ENCODE measurements around the gene RTN4RL1.
"Not testable (repeated sequence)": the region's sequence is repeated elsewhere in the genome, so short reads cannot be mapped to it uniquely, and the experiment has no call there.

RTN4RL1 gene

DNA sequence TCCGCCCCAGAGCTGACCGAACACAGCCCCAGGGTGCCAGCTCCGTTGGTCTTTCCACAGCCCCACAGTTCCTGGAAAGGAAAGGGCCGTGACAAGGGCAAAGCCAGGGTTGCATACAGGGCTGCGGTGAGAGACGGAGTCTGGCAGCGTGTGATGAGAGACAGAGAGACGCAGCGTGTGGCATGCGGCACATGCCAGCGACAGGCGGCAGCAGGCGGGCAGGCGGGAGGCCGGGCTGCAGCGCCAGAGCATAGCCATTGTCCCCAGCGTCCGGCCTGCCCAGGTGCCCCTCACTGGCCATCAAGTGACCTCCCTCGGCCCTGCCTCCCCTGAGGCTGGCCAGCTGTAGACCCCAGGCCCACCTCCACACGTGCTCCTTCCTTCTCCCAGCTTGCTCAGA lies 8.6 kb downstream of the RTN4RL1 start:
- H3K4me3 ChIP-seq (ENCODE audit: insufficient read depth in 1 of 2, low read depth in 1 of 2, low read length in 2 of 2), result no peak overlapping the region
- H2BK120ac ChIP-seq (ENCODE audit: low read depth, low read length), result no peak overlapping the region
- H3K27ac ChIP-seq (ENCODE audit: low read length, poor library complexity, severe bottlenecking), result no peak overlapping the region
- H4K8ac ChIP-seq (ENCODE audit: low read length), result peak overlapping the region; percentile 61
- H3K18ac ChIP-seq (ENCODE audit: low read depth in 1 of 2, low read length in 2 of 2), result peak overlapping the region in 1 of 2 experiments; percentile 37
- no peak overlapping the region for H2BK5ac ChIP-seq (ENCODE audit: low read depth, low read length, poor library complexity, severe bottlenecking)
- no peak overlapping the region for H3K9ac ChIP-seq (ENCODE audit: low read length)
- H3K4me2 ChIP-seq (ENCODE audit: low read length, poor library complexity, severe bottlenecking), result no peak overlapping the region
- H3K79me1 ChIP-seq (replicated peaks; ENCODE audit: low read length, poor library complexity, severe bottlenecking), result no peaks in the 10 kb centered on the region
- H2AK5ac ChIP-seq (ENCODE audit: low read length, severe bottlenecking), result no peak overlapping the region
- peak overlapping the region; percentile 55 for H4K91ac ChIP-seq (ENCODE audit: low read length)
- H3K4ac ChIP-seq (ENCODE audit: low read depth in 1 of 2, low read length in 2 of 2), result no peak overlapping the region
- no peak overlapping the region for H2BK15ac ChIP-seq (ENCODE audit: low read depth, poor library complexity, severe bottlenecking)
- H3K14ac ChIP-seq (ENCODE audit: low read length in 2 of 2), result no peak overlapping the region
- H3K9me3 ChIP-seq (ENCODE audit: control insufficient read depth, low read length), result no peaks in the 10 kb centered on the region
- no peak overlapping the region for H2AFZ ChIP-seq (ENCODE audit: low read depth, low read length)
- H2BK12ac ChIP-seq (ENCODE audit: low read length in 2 of 2), result no peak overlapping the region
- no peak overlapping the region for H3K23ac ChIP-seq (ENCODE audit: low read length in 2 of 2)
- WGBS, result 88% methylated on average over 20 of the region's 20 CpGs
- no peak for DNase-seq
- H3K27me3 ChIP-seq (ENCODE audit: control insufficient read depth in 1 of 2, insufficient read depth in 1 of 2, low read length in 2 of 2), result peaks cover 54 to 65% of the 10 kb centered on the region in 2 experiments
- H3K4me1 ChIP-seq (ENCODE audit: control insufficient read depth, insufficient read depth, low read depth, low read length), result peaks cover 23% of the 10 kb centered on the region
- peaks cover 0 to 3% of the 10 kb centered on the region in 2 experiments for H3K36me3 ChIP-seq (ENCODE audit: control insufficient read depth in 1 of 2, insufficient read depth in 2 of 2, low read depth in 1 of 2, low read length in 2 of 2)

DNA sequence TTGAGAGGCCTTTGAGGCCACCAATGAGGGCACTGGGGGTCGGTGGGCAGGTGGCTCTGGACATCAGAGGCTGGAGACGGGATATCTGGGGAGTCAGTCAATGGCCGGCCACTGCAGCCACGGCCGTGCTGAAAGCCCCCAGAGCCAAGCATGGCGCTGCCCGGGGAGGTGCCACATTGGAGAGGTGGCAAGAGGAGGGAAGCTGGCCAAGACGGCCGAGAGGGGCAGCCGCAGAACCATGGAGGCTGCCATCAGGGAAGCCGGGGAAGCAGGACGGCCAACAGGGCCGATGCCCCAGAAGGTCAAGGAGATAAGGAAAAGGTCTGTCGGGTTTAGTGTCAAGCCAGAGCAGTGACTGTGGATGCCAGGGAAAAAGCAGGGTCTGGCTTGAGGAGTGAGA lies 9.8 kb downstream of the RTN4RL1 start:
- no peaks in the 10 kb centered on the region for H3K9me3 ChIP-seq (ENCODE audit: control insufficient read depth, low read length)
- H2AK5ac ChIP-seq (ENCODE audit: low read length, severe bottlenecking), result no peak overlapping the region
- H4K8ac ChIP-seq (ENCODE audit: low read length), result no peak overlapping the region
- peaks cover 48 to 53% of the 10 kb centered on the region in 2 experiments for H3K27me3 ChIP-seq (ENCODE audit: control insufficient read depth in 1 of 2, insufficient read depth in 1 of 2, low read length in 2 of 2)
- no peak overlapping the region for H3K18ac ChIP-seq (ENCODE audit: low read depth in 1 of 2, low read length in 2 of 2)
- no peak overlapping the region for H2BK15ac ChIP-seq (ENCODE audit: low read depth, poor library complexity, severe bottlenecking)
- no peaks in the 10 kb centered on the region for H3K79me1 ChIP-seq (replicated peaks; ENCODE audit: low read length, poor library complexity, severe bottlenecking)
- no peak for DNase-seq
- peaks cover 27% of the 10 kb centered on the region for H3K4me1 ChIP-seq (ENCODE audit: control insufficient read depth, insufficient read depth, low read depth, low read length)
- no peak overlapping the region for H3K4ac ChIP-seq (ENCODE audit: low read depth in 1 of 2, low read length in 2 of 2)
- no peak overlapping the region for H3K14ac ChIP-seq (ENCODE audit: low read length in 2 of 2)
- 89% methylated on average over 14 of the region's 14 CpGs for WGBS
- no peak overlapping the region for H2BK12ac ChIP-seq (ENCODE audit: low read length in 2 of 2)
- no peak overlapping the region for H4K91ac ChIP-seq (ENCODE audit: low read length)
- no peak overlapping the region for H2BK120ac ChIP-seq (ENCODE audit: low read depth, low read length)
- no peak overlapping the region for H3K23ac ChIP-seq (ENCODE audit: low read length in 2 of 2)
- H3K36me3 ChIP-seq (ENCODE audit: control insufficient read depth in 1 of 2, insufficient read depth in 2 of 2, low read depth in 1 of 2, low read length in 2 of 2), result peaks cover 0 to 3% of the 10 kb centered on the region in 2 experiments
- no peak overlapping the region for H3K27ac ChIP-seq (ENCODE audit: low read length, poor library complexity, severe bottlenecking)
- no peak overlapping the region for H3K4me2 ChIP-seq (ENCODE audit: low read length, poor library complexity, severe bottlenecking)
- no peak overlapping the region for H3K4me3 ChIP-seq (ENCODE audit: insufficient read depth in 1 of 2, low read depth in 1 of 2, low read length in 2 of 2)
- no peak overlapping the region for H3K9ac ChIP-seq (ENCODE audit: low read length)
- H2BK5ac ChIP-seq (ENCODE audit: low read depth, low read length, poor library complexity, severe bottlenecking), result no peak overlapping the region
- no peak overlapping the region for H2AFZ ChIP-seq (ENCODE audit: low read depth, low read length)

DNA sequence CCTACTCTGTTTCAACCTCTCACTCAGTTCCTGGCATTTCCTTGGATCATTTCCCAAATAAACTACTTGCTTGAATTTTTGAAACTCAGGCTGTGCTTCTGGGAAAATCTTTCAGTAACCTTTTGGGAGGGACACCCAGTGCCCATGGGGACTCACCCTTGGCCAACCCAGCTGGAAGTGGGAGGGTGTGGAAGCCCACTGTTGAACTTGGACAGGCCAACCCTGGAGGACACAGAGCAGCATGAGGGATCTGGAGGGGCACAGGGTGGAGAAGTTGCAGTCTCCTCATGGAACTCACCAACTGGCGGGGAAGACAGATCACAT lies 11.2 kb downstream of the RTN4RL1 start:
- Histone ChIP-seq H3K14ac (ENCODE audit: low read length in 2 of 2) (no peak overlapping the region), H3K4me2 (ENCODE audit: low read length, poor library complexity, severe bottlenecking) (no peak overlapping the region), H3K27ac (ENCODE audit: low read length, poor library complexity, severe bottlenecking) (no peak overlapping the region), H2BK120ac (ENCODE audit: low read depth, low read length) (no peak overlapping the region), H4K8ac (ENCODE audit: low read length) (no peak overlapping the region), H3K4me1 (ENCODE audit: control insufficient read depth, insufficient read depth, low read depth, low read length) (peaks cover 27% of the 10 kb centered on the region), H2AK5ac (ENCODE audit: low read length, severe bottlenecking) (no peak overlapping the region), H2BK12ac (ENCODE audit: low read length in 2 of 2) (no peak overlapping the region), H3K4ac (ENCODE audit: low read depth in 1 of 2, low read length in 2 of 2) (no peak overlapping the region), H3K36me3 (ENCODE audit: control insufficient read depth in 1 of 2, insufficient read depth in 2 of 2, low read depth in 1 of 2, low read length in 2 of 2) (peaks cover 0 to 3% of the 10 kb centered on the region in 2 experiments), H3K18ac (ENCODE audit: low read depth in 1 of 2, low read length in 2 of 2) (no peak overlapping the region), H3K9ac (ENCODE audit: low read length) (no peak overlapping the region), H3K4me3 (ENCODE audit: insufficient read depth in 1 of 2, low read depth in 1 of 2, low read length in 2 of 2) (no peak overlapping the region), H2BK15ac (ENCODE audit: low read depth, poor library complexity, severe bottlenecking) (no peak overlapping the region), H3K79me1 (replicated peaks; ENCODE audit: low read length, poor library complexity, severe bottlenecking) (no peaks in the 10 kb centered on the region), H2BK5ac (ENCODE audit: low read depth, low read length, poor library complexity, severe bottlenecking) (no peak overlapping the region), H2AFZ (ENCODE audit: low read depth, low read length) (no peak overlapping the region), H3K9me3 (ENCODE audit: control insufficient read depth, low read length) (no peaks in the 10 kb centered on the region), H4K91ac (ENCODE audit: low read length) (no peak overlapping the region), H3K23ac (ENCODE audit: low read length in 2 of 2) (no peak overlapping the region), H3K27me3 (ENCODE audit: control insufficient read depth in 1 of 2, insufficient read depth in 1 of 2, low read length in 2 of 2) (peaks cover 34 to 40% of the 10 kb centered on the region in 2 experiments)
- DNase-seq, result no peak
- WGBS, result 100% methylated on average over 1 of the region's 1 CpG

DNA sequence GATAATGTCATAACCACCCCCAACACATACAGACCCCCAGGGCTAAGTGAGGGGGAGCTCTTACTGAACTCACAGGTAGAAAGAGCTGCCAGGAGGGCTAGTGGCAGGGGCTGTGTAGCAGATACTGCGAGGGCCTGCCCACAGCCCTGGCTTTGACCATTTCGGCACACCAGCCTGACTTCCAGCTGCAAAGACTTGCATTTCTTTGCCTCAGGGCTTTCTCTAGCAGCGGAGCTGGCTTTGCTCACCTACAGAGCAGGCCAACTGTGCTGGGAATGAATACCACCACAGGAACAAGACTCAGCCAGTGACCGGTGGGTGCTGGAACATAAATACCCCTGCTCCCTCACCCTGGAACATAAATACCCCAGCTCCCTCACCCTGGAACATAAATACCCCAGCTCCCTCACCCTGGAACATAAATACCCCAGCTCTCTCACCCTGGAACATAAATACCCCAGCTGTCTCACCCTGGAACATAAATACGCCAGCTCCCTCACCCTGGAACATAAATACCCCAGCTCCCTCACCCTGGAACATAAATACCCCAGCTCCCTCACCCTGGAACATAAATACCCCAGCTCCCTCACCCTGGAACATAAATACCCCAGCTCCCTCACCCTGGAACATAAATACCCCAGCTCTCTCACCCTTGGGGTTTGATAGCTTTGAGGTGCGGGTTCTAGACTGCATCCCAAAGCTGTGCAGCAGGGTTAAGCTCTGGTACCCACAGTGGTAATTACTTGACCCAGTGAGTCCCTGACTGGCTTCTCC lies 11.7 kb downstream of the RTN4RL1 start:
- not testable (repeated sequence) for H2BK15ac ChIP-seq (ENCODE audit: low read depth, poor library complexity, severe bottlenecking); H3K14ac ChIP-seq (ENCODE audit: low read length in 2 of 2); H3K4ac ChIP-seq (ENCODE audit: low read depth in 1 of 2, low read length in 2 of 2); H3K27ac ChIP-seq (ENCODE audit: low read length, poor library complexity, severe bottlenecking); H3K4me3 ChIP-seq (ENCODE audit: insufficient read depth in 1 of 2, low read depth in 1 of 2, low read length in 2 of 2); H4K91ac ChIP-seq (ENCODE audit: low read length); H3K9ac ChIP-seq (ENCODE audit: low read length); H3K36me3 ChIP-seq (ENCODE audit: control insufficient read depth in 1 of 2, insufficient read depth in 2 of 2, low read depth in 1 of 2, low read length in 2 of 2); H3K9me3 ChIP-seq (ENCODE audit: control insufficient read depth, low read length); H2BK120ac ChIP-seq (ENCODE audit: low read depth, low read length); H3K18ac ChIP-seq (ENCODE audit: low read depth in 1 of 2, low read length in 2 of 2); H3K79me1 ChIP-seq (replicated peaks; ENCODE audit: low read length, poor library complexity, severe bottlenecking); H4K8ac ChIP-seq (ENCODE audit: low read length); DNase-seq; H2BK12ac ChIP-seq (ENCODE audit: low read length in 2 of 2); H3K23ac ChIP-seq (ENCODE audit: low read length in 2 of 2); H2AFZ ChIP-seq (ENCODE audit: low read depth, low read length); H2BK5ac ChIP-seq (ENCODE audit: low read depth, low read length, poor library complexity, severe bottlenecking); H2AK5ac ChIP-seq (ENCODE audit: low read length, severe bottlenecking); H3K4me2 ChIP-seq (ENCODE audit: low read length, poor library complexity, severe bottlenecking)
- Histone ChIP-seq H3K27me3 (ENCODE audit: control insufficient read depth in 1 of 2, insufficient read depth in 1 of 2, low read length in 2 of 2) (peaks cover 28 to 34% of the 10 kb centered on the region in 2 experiments), H3K4me1 (ENCODE audit: control insufficient read depth, insufficient read depth, low read depth, low read length) (peaks cover 26% of the 10 kb centered on the region)
- 93% methylated on average over 6 of the region's 6 CpGs for WGBS

Measured in mesenchymal stem cell (in vitro differentiated cells and primary cell).